Left hindlimb (tissue), 1 donor: Measurements from ENCODE around the gene TPR.
"Not testable (repeated sequence)": the region's sequence is repeated elsewhere in the genome, so short reads cannot be mapped to it uniquely, and the experiment has no call there.

ENCODE experiments used
- DNase-seq: peaks from one replicate; pipeline ENCODE4 v3.0.0-alpha.2; 2018

TPR gene

GRCh38 chr1:186375152-186375928 is at the start of gene TPR, which contains the start of gene ODR4:
TSS of gene TPR (minus strand) at chr1:186375253. CDS start at chr1:186375028, 225 bp downstream.
TSS of gene ODR4 (plus strand) at chr1:186375838. CDS start at chr1:186379786, 3,948 bp downstream.
- peak; percentile 98 for DNase-seq

GRCh38 chr1:186424539-186424938 is 49.5 kb upstream of the TPR start:
- DNase-seq = no peak

- DNase-seq = no peak
Measured at GRCh38 chr1:186421446-186421845, 46.4 kb upstream of the TPR start.

GRCh38 chr1:186420923-186421322 is 45.9 kb upstream of the TPR start:
- DNase-seq = no peak

GRCh38 chr1:186420311-186420710 is 45.3 kb upstream of the TPR start:
- DNase-seq = no peak

GRCh38 chr1:186418503-186418902 is 43.5 kb upstream of the TPR start:
- no peak for DNase-seq

- no peak for DNase-seq
Measured at GRCh38 chr1:186413319-186413718, 38.3 kb upstream of the TPR start.

- DNase-seq = no peak
Measured at GRCh38 chr1:186409091-186409490, 34.0 kb upstream of the TPR start.

GRCh38 chr1:186404454-186405051 is 29.5 kb upstream of the TPR start:
- no peak for DNase-seq

GRCh38 chr1:186403632-186404031 is 28.6 kb upstream of the TPR start:
- DNase-seq = no peak

GRCh38 chr1:186401446-186401845 is 26.4 kb upstream of the TPR start:
- DNase-seq = not testable (repeated sequence)

GRCh38 chr1:186392711-186393110 is 17.7 kb upstream of the TPR start:
- DNase-seq = not testable (repeated sequence)

- no peak for DNase-seq
Measured at GRCh38 chr1:186391841-186392240, 16.8 kb upstream of the TPR start.

GRCh38 chr1:186390925-186391324 is 15.9 kb upstream of the TPR start:
- no peak for DNase-seq

GRCh38 chr1:186386725-186387383 is 11.8 kb upstream of the TPR start:
- DNase-seq = no peak

- DNase-seq = no peak
Measured at GRCh38 chr1:186375929-186376319, 871 bp upstream of the TPR start.

GRCh38 chr1:186374303-186375151 is 526 bp downstream of the TPR start:
- DNase-seq = no peak

- DNase-seq = not testable (repeated sequence)
Measured at GRCh38 chr1:186347837-186348691, 27.0 kb downstream of the TPR start.

- no peak for DNase-seq
Measured at GRCh38 chr1:186340772-186341171, 34.3 kb downstream of the TPR start.

- DNase-seq = no peak
Measured at GRCh38 chr1:186337554-186337953, 37.5 kb downstream of the TPR start.

- no peak for DNase-seq
Measured at GRCh38 chr1:186330758-186331157, 44.3 kb downstream of the TPR start.

- DNase-seq = no peak
Measured at GRCh38 chr1:186327331-186327730, 47.7 kb downstream of the TPR start.
